GM11168 (cell line): Measurements from ENCODE around the gene PRSS3.
"Not testable (repeated sequence)": the region's sequence is repeated elsewhere in the genome, so short reads cannot be mapped to it uniquely, and the experiment has no call there.

Source experiments
- in situ Hi-C: fragments of 300-500 bp; cut with MboI; formaldehyde crosslinking; loops from one replicate; pipeline ENCODE4 v1.12.0; 2022; ENCODE audit warnings: low sequenced_read_pairs; ENCODE audit not compliant: unreplicated experiment

The PRSS3 gene

GRCh38 chr9:33795281-33795680 lies at the start of gene PRSS3:
PRSS3 (plus strand) TSS chr9:33795561; CDS start chr9:33795574, 13 bp downstream.
- in situ Hi-C loops = no loop called here

- in situ Hi-C loops = no loop called here
These were observed 46.6 kb upstream of the PRSS3 start for GRCh38 chr9:33748633-33749304.

GRCh38 chr9:33749305-33749654 lies 46.1 kb upstream of the PRSS3 start:
- in situ Hi-C loops = not testable (repeated sequence)

GRCh38 chr9:33750307-33750838 lies 45.0 kb upstream of the PRSS3 start:
- in situ Hi-C loops = no loop called here

GRCh38 chr9:33750839-33751339 lies 44.5 kb upstream of the PRSS3 start:
- in situ Hi-C loops = no loop called here

GRCh38 chr9:33751536-33752129 lies 43.7 kb upstream of the PRSS3 start:
- in situ Hi-C loops = no loop called here

- in situ Hi-C loops = no loop called here
These were observed 43.2 kb upstream of the PRSS3 start for GRCh38 chr9:33752130-33752637.

GRCh38 chr9:33752789-33753188 lies 42.6 kb upstream of the PRSS3 start:
- in situ Hi-C loops = not testable (repeated sequence)

- in situ Hi-C loops = not testable (repeated sequence)
These were observed 35.7 kb upstream of the PRSS3 start for GRCh38 chr9:33759648-33760047.

- in situ Hi-C loops = no loop called here
These were observed 33.0 kb upstream of the PRSS3 start for GRCh38 chr9:33762343-33762742.

- in situ Hi-C loops = not testable (repeated sequence)
These were observed 31.7 kb upstream of the PRSS3 start for GRCh38 chr9:33763709-33764108.

- in situ Hi-C loops = no loop called here
These were observed 29.9 kb upstream of the PRSS3 start for GRCh38 chr9:33765411-33765810.

- in situ Hi-C loops = not testable (repeated sequence)
These were observed 25.0 kb upstream of the PRSS3 start for GRCh38 chr9:33770156-33770880.

GRCh38 chr9:33773135-33773534 lies 22.2 kb upstream of the PRSS3 start:
- in situ Hi-C loops = not testable (repeated sequence)

- in situ Hi-C loops = not testable (repeated sequence)
These were observed 21.2 kb upstream of the PRSS3 start for GRCh38 chr9:33774074-33774659.

GRCh38 chr9:33776578-33776977 lies 18.8 kb upstream of the PRSS3 start:
- in situ Hi-C loops = no loop called here

- in situ Hi-C loops = no loop called here
These were observed 16.5 kb upstream of the PRSS3 start for GRCh38 chr9:33778700-33779351.

GRCh38 chr9:33780276-33780675 lies 15.1 kb upstream of the PRSS3 start:
- in situ Hi-C loops = no loop called here

- in situ Hi-C loops = no loop called here
These were observed 13.6 kb upstream of the PRSS3 start for GRCh38 chr9:33781736-33782135.
